Mucosa of rectum (tissue), 2 donors: Measurements from ENCODE around the gene PREB.

Experiments used
- H3K27ac ChIP-seq, 2 donors: one replicate each; pipeline ENCODE4 v1.7.0; 2013; ENCODE audit warnings: inconsistent platforms in 2 of 2, low read depth in 2 of 2, low read length in 2 of 2
- H3K27me3 ChIP-seq, 2 donors: one replicate each; pipeline ENCODE4 v1.7.0; 2013; ENCODE audit warnings: low read length in 2 of 2; ENCODE audit not compliant: control insufficient read depth in 2 of 2, insufficient read depth in 2 of 2
- H3K36me3 ChIP-seq, 2 donors: one replicate each; pipeline ENCODE4 v1.7.0; 2013; ENCODE audit warnings: low read length in 2 of 2; ENCODE audit not compliant: control insufficient read depth in 2 of 2, insufficient read depth in 2 of 2
- H3K4me1 ChIP-seq, 2 donors: one replicate each; pipeline ENCODE4 v1.7.0; 2013; ENCODE audit warnings: low read length in 2 of 2, mild to moderate bottlenecking in 1 of 2; ENCODE audit not compliant: control insufficient read depth in 2 of 2, insufficient read depth in 2 of 2
- H3K4me3 ChIP-seq, 2 donors: one replicate each; pipeline ENCODE4 v1.7.0; 2013; ENCODE audit warnings: low read length in 2 of 2
- H3K9ac ChIP-seq, 2 donors: one replicate each; pipeline ENCODE4 v1.7.0; 2013; ENCODE audit warnings: low read length in 2 of 2, low read depth in 1 of 2, mild to moderate bottlenecking in 1 of 2
- H3K9me3 ChIP-seq, 2 donors: one replicate each; pipeline ENCODE4 v1.7.0; 2013; ENCODE audit warnings: low read length in 2 of 2; ENCODE audit not compliant: control insufficient read depth in 2 of 2
- donor health status: healthy.
- donor health status: Normal muscosa, but diverticular disease.

The PREB gene

DNA sequence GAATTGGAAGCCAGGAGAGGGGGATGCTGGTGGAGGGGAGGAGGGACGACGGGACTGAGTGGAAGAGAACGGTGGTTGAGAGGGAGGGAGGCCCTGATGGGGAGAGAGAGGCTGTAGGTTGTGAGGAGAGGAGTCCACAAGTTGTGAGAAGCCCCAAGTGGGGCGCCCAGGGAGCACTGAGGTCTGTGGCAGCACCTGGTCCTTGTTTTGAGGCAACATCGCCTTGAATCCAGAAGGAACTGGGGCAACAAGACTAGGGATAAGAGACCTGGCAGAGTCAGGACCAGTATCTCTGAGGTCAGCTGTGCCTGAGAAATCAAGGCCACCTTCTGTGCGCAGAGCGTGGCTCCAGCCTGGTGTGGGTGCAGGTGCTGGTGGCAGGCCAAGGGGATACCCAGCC, 3.7 kb upstream of the PREB start:
- H3K9me3 ChIP-seq: no peaks in the 10 kb centered on the region
- peaks cover 9 to 11% of the 10 kb centered on the region in 2 donors for H3K4me1 ChIP-seq
- no peaks in the 10 kb centered on the region for H3K36me3 ChIP-seq
- no peak overlapping the region for H3K27ac ChIP-seq
- no peak overlapping the region for H3K4me3 ChIP-seq
- H3K27me3 ChIP-seq: no peaks in the 10 kb centered on the region
- no peak overlapping the region for H3K9ac ChIP-seq

DNA sequence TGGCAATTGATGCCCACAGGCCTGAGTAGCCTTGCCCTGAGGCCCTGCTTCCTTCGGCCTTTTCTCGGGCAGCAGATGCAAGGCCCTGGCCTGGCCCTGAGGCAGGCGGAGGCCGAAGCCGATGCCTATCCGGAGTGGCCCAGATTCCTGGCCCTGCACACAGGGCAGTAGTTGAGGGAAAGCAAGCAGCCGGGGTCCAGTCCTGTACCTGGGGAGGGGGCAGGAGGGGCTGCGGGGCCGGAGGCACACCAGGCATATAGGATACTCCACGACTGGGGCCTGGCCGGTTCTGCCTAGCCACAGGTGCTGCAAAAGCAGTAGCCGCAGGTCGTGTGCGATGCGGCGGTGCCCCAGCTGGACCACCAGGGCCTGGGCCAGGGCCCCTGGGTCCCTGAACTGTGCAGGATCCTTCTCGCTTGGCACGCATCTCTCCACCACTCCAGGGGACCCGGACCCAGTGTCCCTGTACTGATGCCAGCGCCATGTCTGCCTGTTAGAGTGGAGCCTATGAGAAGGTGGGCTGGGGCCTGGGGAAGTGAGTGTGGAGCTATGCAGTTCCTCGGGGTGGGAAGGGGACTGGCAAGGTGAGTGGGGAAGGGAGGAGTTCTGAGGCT, 3.0 kb upstream of the PREB start:
- Histone ChIP-seq H3K4me3 (no peak overlapping the region), H3K27me3 (no peaks in the 10 kb centered on the region), H3K9ac (no peak overlapping the region), H3K4me1 (peaks cover 15 to 18% of the 10 kb centered on the region in 2 donors), H3K9me3 (no peaks in the 10 kb centered on the region), H3K36me3 (peaks cover 0 to 2% of the 10 kb centered on the region in 2 donors), H3K27ac (no peak overlapping the region)

DNA sequence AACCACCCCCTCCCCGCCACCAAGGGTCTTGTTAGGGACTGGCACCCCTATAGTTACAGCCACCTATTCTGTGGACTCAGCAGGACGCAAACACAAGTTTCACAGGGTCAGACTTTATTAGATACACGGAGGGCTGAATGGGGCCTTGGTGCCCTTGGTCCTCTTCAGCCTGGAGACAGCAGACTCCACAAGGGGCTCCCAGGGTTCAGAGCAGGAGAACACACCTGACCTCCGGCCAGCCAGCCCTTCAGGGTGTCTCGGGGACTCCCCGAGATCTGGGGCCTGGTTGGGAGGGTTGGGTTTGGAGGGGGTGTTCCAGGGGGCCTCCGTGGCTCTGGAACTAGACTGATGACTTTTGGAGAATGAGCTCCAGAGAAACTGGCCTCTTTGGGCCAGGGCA, 2.3 kb upstream of the PREB start:
- H3K9me3 ChIP-seq: no peaks in the 10 kb centered on the region
- H3K27ac ChIP-seq: no peak overlapping the region
- H3K36me3 ChIP-seq: peaks cover 4 to 9% of the 10 kb centered on the region in 2 donors
- no peaks in the 10 kb centered on the region for H3K27me3 ChIP-seq
- no peak overlapping the region for H3K9ac ChIP-seq
- H3K4me3 ChIP-seq: no peak overlapping the region
- H3K4me1 ChIP-seq: peaks cover 15 to 18% of the 10 kb centered on the region in 2 donors

DNA sequence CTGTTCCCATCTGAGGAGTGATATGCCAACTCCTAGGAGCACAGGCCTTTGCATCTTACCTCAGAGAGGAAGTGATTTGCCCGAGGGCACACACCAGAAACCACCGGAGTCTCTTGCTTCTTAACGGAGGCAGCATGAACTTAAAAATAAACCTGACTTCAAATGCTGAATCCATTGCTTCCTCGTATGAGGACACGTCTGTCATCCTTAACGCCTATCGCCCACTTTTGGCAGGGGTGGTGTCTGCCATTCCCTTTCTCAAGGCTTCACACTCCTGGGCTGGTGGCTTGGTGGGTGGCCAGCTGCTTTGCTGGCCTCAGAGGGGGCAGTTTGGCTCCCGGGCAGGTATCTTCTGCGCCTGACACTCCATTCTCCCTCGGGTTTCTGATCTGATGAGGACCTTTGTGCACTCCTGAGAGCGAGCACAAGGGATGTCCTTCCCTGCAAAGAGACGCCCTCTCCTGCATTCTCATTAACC, 1.1 kb upstream of the PREB start:
- Histone ChIP-seq H3K9me3 (no peaks in the 10 kb centered on the region), H3K4me3 (no peak overlapping the region)

DNA sequence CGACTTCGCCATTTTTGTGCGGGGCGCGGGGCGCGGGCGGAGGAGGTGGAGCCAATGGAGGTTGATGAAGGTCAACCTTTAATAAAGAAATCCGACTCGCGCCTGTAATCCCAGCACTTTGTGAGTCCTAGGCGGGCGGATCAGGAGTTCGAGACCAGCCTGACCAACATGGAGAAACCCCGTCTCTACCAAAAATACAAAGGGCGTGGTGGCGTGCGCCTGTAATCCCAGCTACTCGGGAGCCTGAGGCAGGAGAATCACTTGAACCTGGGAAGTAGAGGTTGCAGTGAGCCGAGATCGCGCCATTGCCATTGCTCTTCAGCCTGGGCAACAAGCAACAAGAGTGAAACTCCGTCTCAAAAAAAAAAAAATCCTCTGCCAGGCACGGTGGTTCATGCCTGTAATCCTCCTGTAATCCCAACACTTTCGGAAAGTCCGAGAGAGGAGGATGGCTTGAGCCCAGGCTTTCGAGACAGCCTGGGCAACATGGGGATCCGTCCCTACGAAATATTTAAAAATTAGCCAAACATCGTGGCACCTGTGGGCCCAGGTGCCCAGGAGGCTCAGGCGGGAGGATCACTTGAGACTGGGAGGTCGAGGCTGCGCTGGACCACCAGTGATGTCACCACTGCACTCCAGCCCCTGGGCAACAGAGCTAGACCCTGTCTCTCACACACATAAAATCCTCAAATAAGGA, 493 bp upstream of the PREB start:
- peak overlapping the region; percentile 41 to 93 for H3K9ac ChIP-seq
- H3K4me3 ChIP-seq: peak overlapping the region; percentile 65 to 81
- H3K4me1 ChIP-seq: peaks cover 15 to 18% of the 10 kb centered on the region in 2 donors
- H3K36me3 ChIP-seq: peaks cover 19 to 27% of the 10 kb centered on the region in 2 donors
- H3K27ac ChIP-seq: peak overlapping the region in 1 of 2 donors; percentile 87
- H3K27me3 ChIP-seq: no peaks in the 10 kb centered on the region
- H3K9me3 ChIP-seq: no peaks in the 10 kb centered on the region

More for the DNA sequence above, 1.1 kb upstream of the PREB start:
- Histone ChIP-seq H3K27ac (no peak overlapping the region), H3K27me3 (no peaks in the 10 kb centered on the region), H3K4me1 (peaks cover 15 to 18% of the 10 kb centered on the region in 2 donors), H3K36me3 (peaks cover 13 to 21% of the 10 kb centered on the region in 2 donors), H3K9ac (no peak overlapping the region)

DNA sequence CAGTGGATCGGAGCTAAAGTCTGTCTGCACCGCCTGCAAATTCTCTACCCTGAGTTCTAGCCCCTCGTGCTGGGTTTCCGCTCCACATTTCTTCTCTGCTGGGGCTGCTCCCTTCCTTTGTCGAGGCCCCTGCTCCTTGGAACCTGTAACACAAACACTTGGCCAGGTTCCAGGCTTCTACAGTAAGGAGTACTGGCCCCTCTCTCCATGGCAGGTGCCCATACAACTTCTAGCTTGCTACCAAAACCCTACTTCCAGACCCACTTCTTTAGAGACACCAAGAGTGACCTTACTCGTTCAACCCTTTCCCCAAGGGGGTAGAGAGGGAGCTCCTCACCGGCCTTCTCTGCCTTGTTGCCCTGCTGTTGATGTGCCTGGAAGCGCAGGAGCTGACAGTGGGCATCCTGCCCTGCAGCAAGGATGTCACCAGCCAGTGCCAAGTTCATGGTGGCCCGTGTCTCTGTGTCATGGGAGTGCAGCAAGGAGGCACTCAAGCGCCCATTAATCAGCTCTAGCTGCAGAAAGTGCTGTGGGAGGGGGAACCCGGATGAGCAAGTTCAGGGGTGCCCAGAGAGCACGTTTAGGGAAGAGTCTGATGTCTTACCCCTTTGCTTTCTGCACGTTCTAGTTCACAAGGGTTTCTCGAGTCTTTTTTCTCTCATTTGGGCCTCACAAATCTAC, 1.1 kb downstream of the PREB start:
- Histone ChIP-seq H3K27me3 (no peaks in the 10 kb centered on the region), H3K4me3 (peak overlapping the region; percentile 81 to 86), H3K9ac (peak overlapping the region; percentile 84 to 93), H3K9me3 (no peaks in the 10 kb centered on the region), H3K4me1 (peaks cover 15 to 18% of the 10 kb centered on the region in 2 donors), H3K27ac (peak overlapping the region in 1 of 2 donors; percentile 87), H3K36me3 (peaks cover 23 to 31% of the 10 kb centered on the region in 2 donors)

DNA sequence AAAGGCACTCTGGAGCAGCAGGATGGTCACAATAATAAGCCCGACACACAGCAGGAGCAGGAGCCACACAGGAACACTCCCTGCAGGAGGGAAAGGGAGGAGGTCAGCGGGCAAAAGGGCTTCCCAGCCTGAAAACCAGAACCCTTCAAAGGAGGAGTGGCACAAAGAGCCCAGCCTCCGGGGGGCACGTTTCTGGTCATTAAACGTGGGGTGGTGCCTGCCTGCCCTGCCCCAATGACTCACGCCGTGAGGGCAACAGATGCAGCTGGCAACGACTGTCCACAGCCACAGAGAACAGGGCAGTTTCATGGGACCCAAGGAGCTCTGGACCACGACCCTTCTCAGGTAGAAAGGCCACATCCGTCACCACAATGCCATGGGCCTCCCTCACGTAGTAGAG, 3.0 kb downstream of the PREB start:
- H3K27ac ChIP-seq: no peak overlapping the region
- H3K36me3 ChIP-seq: peaks cover 23 to 31% of the 10 kb centered on the region in 2 donors
- H3K4me1 ChIP-seq: peaks cover 15 to 18% of the 10 kb centered on the region in 2 donors
- no peaks in the 10 kb centered on the region for H3K9me3 ChIP-seq
- H3K9ac ChIP-seq: no peak overlapping the region
- no peaks in the 10 kb centered on the region for H3K27me3 ChIP-seq
- H3K4me3 ChIP-seq: no peak overlapping the region

DNA sequence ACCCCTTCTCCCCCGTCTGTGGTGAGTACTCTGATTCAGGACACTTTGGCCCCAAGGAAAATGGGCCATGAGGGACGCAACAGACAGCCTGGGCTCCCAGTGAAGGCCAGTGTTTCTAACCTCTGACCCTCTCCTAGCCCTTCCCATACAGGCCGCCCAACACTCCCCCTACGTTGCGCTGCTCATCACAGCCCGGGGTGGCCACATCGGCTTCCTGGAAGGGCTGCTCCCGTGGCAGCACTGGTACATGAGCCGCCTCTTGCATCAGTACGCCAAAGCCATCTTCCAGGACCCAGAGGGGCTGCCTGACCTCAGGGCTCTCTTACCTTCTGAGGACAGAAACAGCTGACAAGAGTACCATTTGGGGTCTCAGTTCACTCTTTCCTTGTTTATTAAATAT, 4.0 kb downstream of the PREB start:
- H3K9me3 ChIP-seq: no peaks in the 10 kb centered on the region
- H3K9ac ChIP-seq: no peak overlapping the region
- no peaks in the 10 kb centered on the region for H3K27me3 ChIP-seq
- no peak overlapping the region for H3K27ac ChIP-seq
- peaks cover 15 to 18% of the 10 kb centered on the region in 2 donors for H3K4me1 ChIP-seq
- H3K36me3 ChIP-seq: peaks cover 23 to 31% of the 10 kb centered on the region in 2 donors
- no peak overlapping the region for H3K4me3 ChIP-seq

DNA sequence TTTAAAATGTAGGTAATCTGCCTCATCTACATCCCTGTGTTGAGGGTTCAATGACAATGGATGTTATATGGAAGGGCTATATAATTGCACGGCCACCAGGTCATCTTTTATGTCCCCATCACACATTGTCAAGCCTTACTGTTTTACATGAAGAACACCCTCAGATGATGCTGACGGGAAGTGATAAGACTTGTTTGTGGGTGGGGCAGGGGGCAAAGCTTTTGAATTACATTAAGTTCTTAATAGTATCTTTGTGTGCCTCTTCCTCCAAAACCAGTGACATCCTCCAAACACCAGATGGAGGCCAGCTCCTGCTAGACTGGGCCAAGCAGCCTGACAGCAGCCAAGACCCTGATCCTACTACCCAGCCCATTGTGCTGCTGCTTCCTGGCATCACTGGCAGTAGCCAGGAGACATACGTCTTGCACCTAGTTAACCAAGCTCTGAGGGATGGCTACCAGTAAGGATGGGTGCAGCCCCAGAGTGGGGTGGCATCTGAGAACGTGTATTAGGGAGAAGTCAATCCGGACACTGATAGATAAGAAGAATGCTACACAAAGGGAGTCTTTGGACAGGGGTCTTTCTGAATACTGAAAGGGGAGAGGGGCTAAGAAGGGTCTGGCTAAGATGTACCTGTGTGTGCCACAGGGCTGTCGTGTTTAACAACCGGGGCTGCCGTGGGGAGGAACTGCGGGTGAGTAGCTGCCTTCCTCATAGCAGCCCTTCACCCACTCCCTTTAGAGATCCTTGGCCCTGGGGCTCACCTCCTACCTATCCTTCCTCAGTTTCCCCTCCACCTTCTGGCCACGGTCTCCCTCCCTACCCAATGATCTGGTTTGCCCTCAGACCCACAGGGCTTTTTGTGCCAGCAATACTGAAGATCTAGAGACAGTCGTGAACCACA, 5.5 kb downstream of the PREB start:
- Histone ChIP-seq H3K27ac (no peak overlapping the region), H3K9ac (no peak overlapping the region), H3K4me3 (no peak overlapping the region), H3K4me1 (peaks cover 15 to 16% of the 10 kb centered on the region in 2 donors), H3K9me3 (no peaks in the 10 kb centered on the region), H3K27me3 (no peaks in the 10 kb centered on the region), H3K36me3 (peaks cover 23 to 31% of the 10 kb centered on the region in 2 donors)
